GM13977 (cell line): Measurements from ENCODE around the gene PLAC8.
A peak's percentile ranks its signal among the peaks of the same experiment; 100 is the strongest.
"Not testable (repeated sequence)": the region's sequence is repeated elsewhere in the genome, so short reads cannot be mapped to it uniquely, and the experiment has no call there.

Source experiments
- DNase-seq: peaks from one replicate; pipeline ENCODE4 v3.0.0; 2012; ENCODE audit warnings: low spot score
- in situ Hi-C: fragments of 300-500 bp; cut with MboI; formaldehyde crosslinking; loops from one replicate; pipeline ENCODE4 v1.12.0; 2022; ENCODE audit warnings: low sequenced_read_pairs, low pct_unique_long_range_greater_than_20kb, mixed read lengths, inconsistent platforms; ENCODE audit not compliant: unreplicated experiment
- TF ChIP-seq, protein P1 (sequence below): IDR thresholded peaks from 2 replicates; pipeline ENCODE4 v1.5.1; 2012; ENCODE audit warnings: mild to moderate bottlenecking, control low read depth; ENCODE audit not compliant: insufficient read depth; ENCODE audit errors: extremely low read depth, missing control alignments

PLAC8 gene

DNA sequence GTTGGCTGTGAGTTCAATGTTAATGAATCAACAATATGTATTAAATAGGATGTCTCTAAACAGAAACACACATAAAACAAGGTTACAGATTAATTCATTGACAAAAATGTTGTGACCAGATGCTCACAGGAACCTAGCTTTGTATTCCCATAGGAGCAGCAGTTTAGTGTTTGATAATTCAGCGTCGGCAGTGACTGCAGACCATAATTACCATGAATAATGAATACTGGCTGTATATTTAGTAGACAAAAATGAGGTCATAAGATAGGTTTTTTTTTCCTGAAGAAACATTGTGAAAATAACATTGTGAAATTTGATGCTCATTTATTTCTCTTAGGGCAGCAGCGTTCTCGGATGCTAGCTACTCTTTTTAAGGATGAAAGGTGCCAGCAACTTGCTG lies 51.8 kb downstream of the PLAC8 start:
- in situ Hi-C loops, result loop anchor here (25.0 kb wide), 2 partner anchors 400 to 600 kb away; partner anchors contain the start of genes HELQ and MRPS18C
- no peak for DNase-seq
- TF ChIP-seq, protein P1, sequence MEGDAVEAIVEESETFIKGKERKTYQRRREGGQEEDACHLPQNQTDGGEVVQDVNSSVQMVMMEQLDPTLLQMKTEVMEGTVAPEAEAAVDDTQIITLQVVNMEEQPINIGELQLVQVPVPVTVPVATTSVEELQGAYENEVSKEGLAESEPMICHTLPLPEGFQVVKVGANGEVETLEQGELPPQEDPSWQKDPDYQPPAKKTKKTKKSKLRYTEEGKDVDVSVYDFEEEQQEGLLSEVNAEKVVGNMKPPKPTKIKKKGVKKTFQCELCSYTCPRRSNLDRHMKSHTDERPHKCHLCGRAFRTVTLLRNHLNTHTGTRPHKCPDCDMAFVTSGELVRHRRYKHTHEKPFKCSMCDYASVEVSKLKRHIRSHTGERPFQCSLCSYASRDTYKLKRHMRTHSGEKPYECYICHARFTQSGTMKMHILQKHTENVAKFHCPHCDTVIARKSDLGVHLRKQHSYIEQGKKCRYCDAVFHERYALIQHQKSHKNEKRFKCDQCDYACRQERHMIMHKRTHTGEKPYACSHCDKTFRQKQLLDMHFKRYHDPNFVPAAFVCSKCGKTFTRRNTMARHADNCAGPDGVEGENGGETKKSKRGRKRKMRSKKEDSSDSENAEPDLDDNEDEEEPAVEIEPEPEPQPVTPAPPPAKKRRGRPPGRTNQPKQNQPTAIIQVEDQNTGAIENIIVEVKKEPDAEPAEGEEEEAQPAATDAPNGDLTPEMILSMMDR, result no peak

DNA sequence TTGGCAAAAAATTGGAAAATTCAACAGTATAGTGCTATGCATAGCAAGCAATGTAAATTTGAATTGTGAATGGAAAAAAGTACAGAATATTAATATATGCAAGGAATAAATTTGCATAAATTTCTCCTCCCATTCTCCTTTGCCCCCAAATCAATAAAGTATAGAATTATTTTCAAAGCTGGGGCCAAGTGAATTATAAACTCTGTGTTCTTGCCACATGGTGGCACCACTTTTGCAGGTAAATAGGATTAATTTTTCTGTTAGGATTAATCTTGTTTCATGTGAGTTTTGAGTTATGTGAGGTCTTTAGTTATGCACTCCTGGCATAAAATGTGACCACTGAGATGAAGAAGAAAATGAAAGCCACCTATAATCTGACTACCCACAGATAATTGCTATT lies 59.6 kb downstream of the PLAC8 start:
- in situ Hi-C loops, result loop anchor here (25.0 kb wide), 2 partner anchors 407 to 593 kb away; partner anchors contain the start of genes HELQ and MRPS18C
- DNase-seq, result peak; percentile 21
- TF ChIP-seq, protein P1, result peak; percentile 47

DNA sequence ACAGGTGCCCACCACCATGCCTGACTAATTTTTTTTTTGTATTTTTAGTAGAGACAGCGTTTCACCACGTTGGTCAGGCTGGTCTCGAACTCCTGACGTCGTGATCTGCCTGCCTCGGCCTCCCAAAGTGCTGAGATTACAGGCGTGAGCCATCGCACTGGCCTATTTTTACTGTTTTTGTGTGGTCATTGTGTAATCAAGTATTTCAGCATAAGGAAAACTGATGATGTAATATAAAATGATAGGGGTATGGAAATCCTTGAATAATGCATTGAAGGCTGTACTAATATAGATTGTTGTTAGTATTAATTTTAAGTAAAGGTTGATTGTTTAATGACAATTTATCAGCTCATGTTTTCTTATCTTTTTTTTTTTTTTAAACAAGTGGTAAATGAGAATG lies 65.7 kb downstream of the PLAC8 start:
- DNase-seq, in situ Hi-C loops: not testable (repeated sequence)

DNA sequence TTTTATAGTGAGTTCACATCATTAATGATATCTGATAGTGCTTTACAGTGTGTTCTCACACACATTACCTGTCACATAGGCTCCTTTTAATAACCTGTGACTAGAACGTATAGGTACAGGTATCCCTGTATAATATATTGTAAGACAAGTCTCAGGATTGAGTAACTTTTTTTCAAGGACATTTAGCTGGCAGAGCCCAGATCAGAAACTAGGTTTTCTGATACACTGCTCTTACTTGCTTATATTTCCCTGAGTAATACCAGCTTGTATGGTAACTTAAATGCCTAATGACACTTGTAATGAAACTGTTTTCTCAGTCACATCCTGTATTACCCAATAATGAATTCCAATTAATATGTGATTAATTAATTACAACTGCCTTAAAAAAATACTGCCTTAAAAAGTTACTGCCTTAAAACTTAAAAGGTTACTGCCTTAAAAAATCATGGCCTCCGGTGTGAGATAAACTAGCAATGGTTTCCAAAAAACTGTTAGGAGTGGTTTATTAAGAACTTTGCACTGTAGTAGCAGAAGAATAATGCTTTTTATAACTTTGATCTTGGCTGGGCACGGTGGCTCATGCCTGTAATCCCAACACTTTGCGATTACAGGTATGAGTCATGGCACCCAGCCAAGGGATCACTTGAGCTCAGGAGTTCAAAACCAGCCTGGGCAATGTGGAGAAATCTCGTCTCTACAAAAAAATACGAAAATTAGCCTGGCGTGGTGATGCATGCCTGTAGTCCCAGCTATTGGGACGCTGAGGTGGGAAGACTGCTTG lies 67.6 kb downstream of the PLAC8 start:
- no peak for DNase-seq
- in situ Hi-C loops, result no loop called here
- TF ChIP-seq, protein P1, result no peak

DNA sequence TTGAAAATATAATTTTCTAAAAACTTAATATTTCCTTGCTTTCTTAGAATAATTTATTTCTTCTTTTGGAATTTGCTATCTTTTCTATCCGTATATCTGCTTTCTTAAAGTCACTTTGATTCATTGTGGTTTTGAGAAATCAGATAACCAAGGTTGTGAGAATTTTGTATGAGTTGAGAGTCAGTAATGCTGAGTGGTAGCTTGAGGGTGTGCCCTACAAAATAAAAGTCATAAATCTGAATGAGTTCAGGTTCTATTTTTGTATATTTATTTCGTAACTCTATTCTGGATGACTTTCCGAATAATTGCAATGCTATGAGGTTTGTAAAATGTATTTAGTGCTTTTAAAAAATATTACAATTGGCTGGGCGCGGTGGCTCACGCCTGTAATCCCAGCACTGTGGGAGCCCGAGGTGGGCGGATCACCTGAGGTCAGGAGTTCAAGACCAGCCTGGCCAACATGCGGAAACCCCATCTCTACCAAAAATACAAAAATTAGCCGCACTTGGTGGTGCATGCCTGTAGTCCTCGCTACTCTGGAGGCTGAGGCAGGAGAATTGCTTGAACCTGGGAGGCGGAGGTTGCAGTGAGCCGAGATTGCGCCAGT lies 70.6 kb downstream of the PLAC8 start:
- TF ChIP-seq, protein P1, result no peak
- DNase-seq, result no peak
- in situ Hi-C loops, result no loop called here

DNA sequence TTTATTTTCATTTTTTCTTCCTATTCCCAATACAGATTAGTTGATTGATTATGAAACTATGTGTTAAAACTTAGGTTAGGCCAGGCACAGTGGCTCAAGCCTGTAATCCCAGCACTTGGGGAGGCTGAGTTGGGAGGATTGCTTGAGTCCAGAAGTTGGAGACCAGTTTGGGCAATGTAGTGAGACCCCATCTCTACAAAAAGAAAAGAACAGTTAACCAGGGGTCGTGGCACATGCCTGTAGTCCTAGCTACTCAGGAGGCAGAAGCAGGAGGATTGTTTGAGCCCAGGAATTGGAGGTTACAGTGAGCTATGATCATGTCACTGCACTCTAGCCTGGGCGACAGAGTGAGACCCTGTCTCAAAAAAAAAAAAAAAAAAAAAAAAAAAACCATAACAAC lies 71.4 kb downstream of the PLAC8 start:
- DNase-seq, in situ Hi-C loops: not testable (repeated sequence)

DNA sequence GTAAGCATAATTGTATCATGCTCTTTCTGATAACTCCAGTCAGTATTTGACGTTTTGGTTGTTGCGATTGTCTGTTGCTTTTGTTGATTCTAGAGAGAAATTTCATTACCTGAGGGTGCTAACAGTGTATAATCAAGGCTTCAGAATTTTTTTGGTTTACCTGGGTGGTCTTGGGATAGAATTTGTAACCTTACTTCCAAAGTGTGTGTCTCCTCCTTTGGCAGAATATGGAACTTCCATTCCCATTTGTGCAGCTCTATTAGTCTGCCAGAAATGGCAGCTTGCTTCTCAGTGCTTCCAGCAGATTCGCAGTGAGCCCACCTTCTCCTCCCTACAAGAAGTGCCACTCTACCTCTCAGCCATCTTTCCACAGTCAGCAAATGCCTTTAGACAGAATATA lies 74.3 kb downstream of the PLAC8 start:
- in situ Hi-C loops, result no loop called here
- TF ChIP-seq, protein P1, result no peak
- DNase-seq, result no peak
